ENCODE data around the gene IRF3. TPM values are rescaled to one million over a fixed set of nuclear protein-coding genes. Genes with fewer than 3 reads are reported as not detected.

The IRF3 gene
- total RNA-seq, 1 donor from 2014 or later, result 76.1 TPM

DNA sequence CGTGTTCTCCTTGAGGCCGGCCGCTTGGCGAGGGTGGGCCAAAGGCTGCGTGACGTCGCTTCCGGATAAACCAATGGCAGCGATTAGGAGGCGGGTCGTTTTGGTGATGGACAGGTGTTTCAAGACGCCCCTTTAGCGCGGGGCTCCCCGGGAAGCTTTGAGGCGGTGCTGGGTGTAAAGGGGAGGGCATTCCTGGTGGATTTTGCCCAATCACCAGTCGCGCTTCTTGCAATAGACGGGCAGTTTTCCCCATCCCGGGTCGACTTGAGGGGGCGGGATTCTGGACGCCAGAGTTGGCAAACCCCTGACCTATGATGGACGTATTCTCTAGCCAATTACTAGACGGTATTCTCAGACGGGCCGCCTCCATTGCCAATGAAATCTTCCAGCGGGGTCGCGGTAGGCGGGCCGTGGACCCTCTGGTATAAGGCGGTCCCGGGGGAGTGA lies 11.2 kb upstream of the IRF3 start:
- Mint-ChIP-seq H3K9me3 (ENCODE audit: unreplicated experiment) (no peaks in the 10 kb centered on the region), H3K4me3 (ENCODE audit: unreplicated experiment) (peak overlapping the region; percentile 98), H3K4me1 (ENCODE audit: unreplicated experiment) (peaks cover 30% of the 10 kb centered on the region), H3K27me3 (ENCODE audit: unreplicated experiment) (peaks cover 4% of the 10 kb centered on the region), H3K36me3 (ENCODE audit: low read depth, unreplicated experiment) (peaks cover 12% of the 10 kb centered on the region), H3K27ac (ENCODE audit: unreplicated experiment) (peak overlapping the region; percentile 99)
- no peak for TF ChIP-seq CTCF (IDR thresholded peaks at IDR 0.05; ENCODE audit: unreplicated experiment)
- peak; percentile 97 for DNase-seq (ENCODE audit: low spot score)

- Mint-ChIP-seq H3K9me3 (ENCODE audit: unreplicated experiment) (no peaks in the 10 kb centered on the region), H3K36me3 (ENCODE audit: low read depth, unreplicated experiment) (peaks cover 12% of the 10 kb centered on the region), H3K27ac (ENCODE audit: unreplicated experiment) (peak overlapping the region; percentile 99), H3K4me3 (ENCODE audit: unreplicated experiment) (peak overlapping the region; percentile 98), H3K27me3 (ENCODE audit: unreplicated experiment) (peaks cover 4% of the 10 kb centered on the region), H3K4me1 (ENCODE audit: unreplicated experiment) (peaks cover 30% of the 10 kb centered on the region)
- no peak for TF ChIP-seq CTCF (IDR thresholded peaks at IDR 0.05; ENCODE audit: unreplicated experiment)
- peak; percentile 68 for DNase-seq (ENCODE audit: low spot score)
These were observed 10.6 kb upstream of the IRF3 start for GRCh38 chr19:49676136-49676783.

DNA sequence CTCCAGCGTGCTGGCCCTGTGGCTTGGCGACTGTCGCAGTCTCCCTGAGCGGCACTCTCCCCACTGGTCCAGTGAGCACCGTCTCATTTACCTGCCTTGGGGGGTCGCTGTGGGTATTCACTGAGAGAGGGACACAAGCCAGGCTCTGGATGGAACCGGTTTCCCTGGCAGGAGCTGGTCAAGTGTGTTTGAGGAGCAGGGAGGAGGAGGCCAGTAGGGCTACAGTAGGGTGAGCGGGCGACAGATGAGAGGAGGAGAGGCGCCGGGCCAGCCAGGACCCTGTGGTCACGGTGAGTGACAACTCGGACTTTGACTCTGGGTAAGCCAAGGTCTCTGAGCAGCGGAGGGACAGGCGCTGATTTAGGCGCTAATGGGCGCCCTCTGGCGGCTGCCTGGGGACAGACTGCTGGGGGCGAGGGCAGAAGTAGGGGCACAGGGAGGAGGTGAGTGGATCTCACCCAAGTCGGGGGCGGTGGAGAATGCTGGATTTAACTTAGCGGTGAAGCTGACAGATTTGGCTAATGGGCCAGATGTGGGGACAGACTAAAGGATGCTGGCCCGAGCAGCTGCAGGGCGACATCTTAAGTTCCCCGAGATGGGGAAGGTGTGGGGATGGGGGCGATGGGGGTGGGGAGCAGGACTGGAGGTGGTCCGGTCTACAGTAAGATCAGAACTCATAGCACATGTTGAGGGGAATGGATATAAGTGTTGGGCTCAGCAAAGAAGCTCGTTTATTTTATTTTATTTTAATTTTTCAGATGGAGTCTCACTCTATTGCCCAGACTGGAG lies 6.7 kb upstream of the IRF3 start:
- peak; percentile 73 for TF ChIP-seq CTCF (IDR thresholded peaks at IDR 0.05; ENCODE audit: unreplicated experiment)
- Mint-ChIP-seq H3K27me3 (ENCODE audit: unreplicated experiment) (peaks cover 8% of the 10 kb centered on the region), H3K4me1 (ENCODE audit: unreplicated experiment) (peaks cover 13% of the 10 kb centered on the region), H3K4me3 (ENCODE audit: unreplicated experiment) (peak overlapping the region; percentile 70), H3K27ac (ENCODE audit: unreplicated experiment) (peak overlapping the region; percentile 20), H3K9me3 (ENCODE audit: unreplicated experiment) (no peaks in the 10 kb centered on the region), H3K36me3 (ENCODE audit: low read depth, unreplicated experiment) (peaks cover 10% of the 10 kb centered on the region)
- peak; percentile 90 for DNase-seq (ENCODE audit: low spot score)

DNA sequence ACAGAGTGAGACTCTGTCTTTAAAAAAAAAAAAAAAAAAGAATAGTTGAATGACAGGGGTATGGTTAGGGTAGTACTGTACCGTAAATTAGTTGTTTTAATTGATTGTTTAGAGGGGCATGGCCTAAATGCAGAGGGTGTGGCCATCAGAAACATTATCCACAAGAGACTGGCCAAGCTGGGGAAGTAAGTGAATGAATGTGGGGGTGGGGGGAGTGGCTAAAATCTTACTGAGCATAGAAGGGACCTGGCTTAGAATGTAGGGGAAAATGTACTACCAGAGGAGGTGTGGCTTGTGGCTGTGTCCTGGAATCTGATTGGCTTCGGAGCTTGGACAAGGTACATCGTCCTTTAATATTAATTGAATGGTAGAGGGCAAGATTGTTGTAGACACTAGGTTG lies 3.9 kb upstream of the IRF3 start:
- Mint-ChIP-seq H3K27ac (ENCODE audit: unreplicated experiment) (no peak overlapping the region), H3K4me3 (ENCODE audit: unreplicated experiment) (peak overlapping the region; percentile 1), H3K4me1 (ENCODE audit: unreplicated experiment) (peaks cover 18% of the 10 kb centered on the region), H3K27me3 (ENCODE audit: unreplicated experiment) (peaks cover 14% of the 10 kb centered on the region), H3K9me3 (ENCODE audit: unreplicated experiment) (no peaks in the 10 kb centered on the region), H3K36me3 (ENCODE audit: low read depth, unreplicated experiment) (peaks cover 12% of the 10 kb centered on the region)
- no peak for TF ChIP-seq CTCF (IDR thresholded peaks at IDR 0.05; ENCODE audit: unreplicated experiment)
- DNase-seq (ENCODE audit: low spot score), result no peak

DNA sequence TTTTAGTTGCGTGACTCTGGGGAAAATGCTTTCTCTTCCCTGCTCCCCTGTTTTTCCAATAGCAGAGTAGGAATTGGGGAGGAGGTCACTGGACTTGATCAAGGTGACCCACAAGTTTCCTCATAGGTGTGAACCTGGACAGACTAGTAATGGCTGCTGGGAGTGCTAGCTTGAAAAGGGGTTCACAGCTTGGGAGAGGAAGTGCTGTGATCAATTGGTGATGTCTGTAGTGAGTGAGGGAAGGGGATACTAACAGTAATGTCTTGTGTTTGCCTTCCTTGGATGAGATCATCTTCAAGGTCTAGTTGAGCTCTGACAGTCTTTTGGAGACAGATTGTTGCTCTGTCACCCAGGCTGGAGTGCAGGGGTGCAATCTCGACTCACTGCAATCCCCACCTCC lies 1.8 kb upstream of the IRF3 start:
- no peak for DNase-seq (ENCODE audit: low spot score)
- peaks cover 18% of the 10 kb centered on the region for H3K27me3 Mint-ChIP-seq (ENCODE audit: unreplicated experiment)
- H3K36me3 Mint-ChIP-seq (ENCODE audit: low read depth, unreplicated experiment), result peaks cover 16% of the 10 kb centered on the region
- peak overlapping the region; percentile 75 for H3K27ac Mint-ChIP-seq (ENCODE audit: unreplicated experiment)
- no peaks in the 10 kb centered on the region for H3K9me3 Mint-ChIP-seq (ENCODE audit: unreplicated experiment)
- peaks cover 23% of the 10 kb centered on the region for H3K4me1 Mint-ChIP-seq (ENCODE audit: unreplicated experiment)
- no peak for TF ChIP-seq CTCF (IDR thresholded peaks at IDR 0.05; ENCODE audit: unreplicated experiment)
- peak overlapping the region; percentile 97 for H3K4me3 Mint-ChIP-seq (ENCODE audit: unreplicated experiment)

Data from endothelial cell (in vitro differentiated cells).